ENCODE results near the gene GRID2IP. TPM values are rescaled to one million over a fixed set of nuclear protein-coding genes. Genes with fewer than 3 reads are reported as not detected.

The GRID2IP gene
- total and polyA plus RNA-seq, 8 donors, result 0.21 to 1.3 (median 1.1) TPM

DNA sequence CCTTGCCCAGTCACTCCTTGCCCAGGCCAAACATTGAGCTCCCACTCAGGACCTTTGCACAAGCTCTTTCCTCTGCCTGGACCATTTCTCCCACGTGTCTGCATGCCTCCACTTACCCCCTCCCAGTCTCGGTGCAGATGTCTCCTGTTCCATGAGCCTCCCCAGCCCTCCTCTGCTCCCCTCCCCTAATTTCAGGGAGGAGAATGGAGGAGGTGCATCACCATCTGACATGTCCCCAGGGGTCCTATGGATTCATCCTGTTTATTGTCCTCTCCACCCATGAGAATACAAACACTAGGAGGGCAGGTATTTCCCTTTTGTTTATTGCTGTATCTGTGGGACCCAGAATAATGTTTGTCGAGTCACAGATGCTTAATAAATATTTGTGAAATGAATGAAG is 8.6 kb upstream of the GRID2IP start:
- ATAC-seq, result no peak
- TF ChIP-seq, protein P1, sequence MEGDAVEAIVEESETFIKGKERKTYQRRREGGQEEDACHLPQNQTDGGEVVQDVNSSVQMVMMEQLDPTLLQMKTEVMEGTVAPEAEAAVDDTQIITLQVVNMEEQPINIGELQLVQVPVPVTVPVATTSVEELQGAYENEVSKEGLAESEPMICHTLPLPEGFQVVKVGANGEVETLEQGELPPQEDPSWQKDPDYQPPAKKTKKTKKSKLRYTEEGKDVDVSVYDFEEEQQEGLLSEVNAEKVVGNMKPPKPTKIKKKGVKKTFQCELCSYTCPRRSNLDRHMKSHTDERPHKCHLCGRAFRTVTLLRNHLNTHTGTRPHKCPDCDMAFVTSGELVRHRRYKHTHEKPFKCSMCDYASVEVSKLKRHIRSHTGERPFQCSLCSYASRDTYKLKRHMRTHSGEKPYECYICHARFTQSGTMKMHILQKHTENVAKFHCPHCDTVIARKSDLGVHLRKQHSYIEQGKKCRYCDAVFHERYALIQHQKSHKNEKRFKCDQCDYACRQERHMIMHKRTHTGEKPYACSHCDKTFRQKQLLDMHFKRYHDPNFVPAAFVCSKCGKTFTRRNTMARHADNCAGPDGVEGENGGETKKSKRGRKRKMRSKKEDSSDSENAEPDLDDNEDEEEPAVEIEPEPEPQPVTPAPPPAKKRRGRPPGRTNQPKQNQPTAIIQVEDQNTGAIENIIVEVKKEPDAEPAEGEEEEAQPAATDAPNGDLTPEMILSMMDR (IDR thresholded peaks at IDR 0.05), result no peak
- H3K27me3 ChIP-seq, result no peaks in the 10 kb centered on the region

DNA sequence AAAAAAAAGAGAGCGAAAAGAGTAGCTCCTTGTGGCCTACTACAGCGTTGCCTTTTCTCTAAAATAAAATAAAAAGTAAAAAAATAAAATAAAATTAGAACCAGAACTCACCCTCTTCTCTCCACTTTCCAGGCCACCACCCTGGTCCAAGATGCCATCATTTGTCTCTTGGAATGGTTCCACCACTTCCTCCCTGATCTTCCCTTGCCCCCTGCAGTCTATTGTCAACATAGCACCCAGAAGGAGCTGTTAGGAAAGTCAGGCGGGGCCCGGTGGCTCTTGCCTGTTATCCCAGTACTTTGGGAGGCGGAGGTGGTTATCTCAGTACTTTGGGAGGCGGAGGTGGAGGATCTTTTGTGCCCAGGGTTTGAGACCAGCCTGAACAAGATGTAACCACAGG is 7.6 kb upstream of the GRID2IP start:
- Histone ChIP-seq H3K27ac (no peak overlapping the region), H3K27me3 (no peaks in the 10 kb centered on the region), H3K9me3 (no peaks in the 10 kb centered on the region), H3K4me3 (no peak overlapping the region), H3K4me1 (no peaks in the 10 kb centered on the region), H3K36me3 (no peaks in the 10 kb centered on the region)
- peak in 1 of 4 donors; percentile 28 for DNase-seq
- intact Hi-C loops (cut with DNase I), result no loop called here
- TF ChIP-seq, protein P1 (IDR thresholded peaks at IDR 0.05), result no peak
- no peak for ATAC-seq

More for the DNA sequence above, 8.6 kb upstream of the GRID2IP start:
- H3K9me3 ChIP-seq, result no peaks in the 10 kb centered on the region
- no peak overlapping the region for H3K4me3 ChIP-seq
- no peak overlapping the region for H3K27ac ChIP-seq
- DNase-seq, result no peak
- no peaks in the 10 kb centered on the region for H3K4me1 ChIP-seq
- no peaks in the 10 kb centered on the region for H3K36me3 ChIP-seq
- intact Hi-C loops (cut with DNase I), result no loop called here

DNA sequence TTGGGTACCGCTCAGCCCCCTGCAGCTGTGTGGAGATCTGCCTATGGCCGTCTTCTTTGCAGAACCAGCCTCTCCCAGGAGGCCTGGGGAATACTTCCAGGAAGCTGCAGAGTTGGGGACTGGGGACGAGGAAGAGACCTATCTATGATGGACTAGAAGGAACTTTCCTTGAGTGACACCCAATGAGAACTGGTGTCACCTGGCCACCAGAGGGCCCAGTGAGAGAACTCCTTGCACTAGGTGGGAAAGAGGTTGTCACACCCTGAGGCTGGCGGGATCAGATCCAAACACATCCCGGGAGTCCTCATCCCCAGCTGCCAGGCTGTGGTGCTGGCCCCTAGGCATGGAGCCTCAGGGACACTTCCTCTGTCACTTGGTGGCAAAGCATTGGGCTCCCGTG is 4.9 kb upstream of the GRID2IP start:
- Histone ChIP-seq H3K9me3 (no peaks in the 10 kb centered on the region), H3K27me3 (peaks cover 0 to 2% of the 10 kb centered on the region in 2 donors), H3K36me3 (no peaks in the 10 kb centered on the region), H3K4me1 (no peaks in the 10 kb centered on the region), H3K27ac (no peak overlapping the region), H3K4me3 (no peak overlapping the region)
- DNase-seq, result no peak
- TF ChIP-seq, protein P1 (IDR thresholded peaks at IDR 0.05), result no peak
- intact Hi-C loops (cut with DNase I), result no loop called here
- no peak for ATAC-seq

DNA sequence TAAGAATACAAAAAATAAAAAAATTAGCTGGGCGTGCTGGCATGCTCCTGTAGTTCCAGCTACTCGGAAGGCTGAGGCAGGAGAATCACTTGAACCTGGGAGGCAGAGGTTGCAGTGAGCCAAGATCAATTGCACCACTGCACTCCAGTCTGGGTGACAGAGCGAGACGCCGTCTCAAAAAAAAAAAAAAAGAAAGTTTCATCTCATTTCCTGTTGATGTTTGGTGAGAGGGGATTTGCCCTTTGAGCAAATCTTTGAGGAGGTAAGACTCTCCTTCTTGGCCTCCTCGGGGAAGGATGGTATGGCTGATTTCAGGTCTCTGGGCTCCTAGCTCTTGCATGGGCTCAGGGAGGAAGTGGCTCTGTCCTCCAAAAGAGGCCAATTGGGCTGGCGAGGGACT is 3.6 kb upstream of the GRID2IP start:
- peaks cover 0 to 6% of the 10 kb centered on the region in 2 donors for H3K27me3 ChIP-seq
- H3K9me3 ChIP-seq, result no peaks in the 10 kb centered on the region
- intact Hi-C loops (cut with DNase I), result no loop called here
- no peak overlapping the region for H3K27ac ChIP-seq
- H3K36me3 ChIP-seq, result no peaks in the 10 kb centered on the region
- no peak for DNase-seq
- H3K4me3 ChIP-seq, result no peak overlapping the region
- TF ChIP-seq, protein P1 (IDR thresholded peaks at IDR 0.05), result no peak
- H3K4me1 ChIP-seq, result no peaks in the 10 kb centered on the region
- no peak for ATAC-seq

DNA sequence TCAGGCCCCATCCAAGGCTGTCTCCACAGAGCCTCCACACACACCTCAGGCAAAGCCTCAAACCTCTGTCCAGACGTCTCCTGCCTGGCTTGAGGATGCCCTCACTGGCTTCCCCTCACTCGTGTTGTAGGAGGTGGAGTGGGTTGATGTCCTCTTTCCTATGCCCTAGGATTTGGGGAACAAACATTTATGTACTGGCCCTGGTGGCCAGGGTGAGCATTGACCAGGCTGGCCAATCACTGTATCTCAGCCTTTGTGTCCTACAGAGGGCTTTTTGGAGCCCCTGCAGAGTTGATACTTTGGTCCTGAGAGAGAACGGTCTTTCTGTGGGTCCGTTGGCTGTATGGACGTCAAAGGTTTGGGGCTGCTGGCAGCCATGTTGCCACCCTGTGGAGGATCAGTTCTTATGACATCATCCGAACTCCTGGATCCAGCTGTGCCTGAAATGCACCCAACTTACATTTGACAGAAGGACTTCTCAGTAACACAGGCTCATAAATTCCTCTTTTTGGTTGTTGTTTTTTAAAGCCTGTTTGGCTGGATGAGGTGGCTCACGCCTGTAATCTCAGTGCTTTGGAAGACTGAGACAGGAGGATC is 2.3 kb upstream of the GRID2IP start:
- H3K4me3 ChIP-seq, result no peak overlapping the region
- no peak for DNase-seq
- no peak for ATAC-seq
- H3K27me3 ChIP-seq, result peaks cover 0 to 6% of the 10 kb centered on the region in 2 donors
- no peaks in the 10 kb centered on the region for H3K9me3 ChIP-seq
- intact Hi-C loops (cut with DNase I), result no loop called here
- TF ChIP-seq, protein P1 (IDR thresholded peaks at IDR 0.05), result no peak
- no peaks in the 10 kb centered on the region for H3K36me3 ChIP-seq
- no peak overlapping the region for H3K27ac ChIP-seq
- H3K4me1 ChIP-seq, result no peaks in the 10 kb centered on the region
